SK-N-SH (cell line): ENCODE measurements around the gene UBE2R2.

Source experiments
- GABPA ChIP-seq: IDR thresholded peaks from 2 replicates; pipeline ENCODE4 v1.4.0; 2012; ENCODE audit warnings: low read depth, mild to moderate bottlenecking
- POLR2AphosphoS5 ChIP-seq: IDR thresholded peaks from 2 replicates; pipeline ENCODE4 v1.6.1; 2012; ENCODE audit warnings: low read depth, low read length
- RXRA ChIP-seq: IDR thresholded peaks from 2 replicates; pipeline ENCODE4 v1.4.0; 2012; ENCODE audit warnings: low read depth, mild to moderate bottlenecking, borderline replicate concordance
- SIN3A ChIP-seq: IDR thresholded peaks from 2 replicates; pipeline ENCODE4 v1.6.1; 2012; ENCODE audit warnings: low read depth, mild to moderate bottlenecking, low read length, moderate library complexity, borderline replicate concordance
- TEAD4 ChIP-seq: IDR thresholded peaks from 2 replicates; pipeline ENCODE4 v1.4.0; 2012; ENCODE audit warnings: mild to moderate bottlenecking, borderline replicate concordance; ENCODE audit not compliant: insufficient read depth
- YY1 ChIP-seq: IDR thresholded peaks from 2 replicates; pipeline ENCODE4 v1.4.0; 2012; ENCODE audit warnings: low read depth, mild to moderate bottlenecking
- TF ChIP-seq, protein P1 (sequence below): IDR thresholded peaks from 2 replicates; pipeline ENCODE4 v1.4.0; 2012; ENCODE audit warnings: low read depth

DNA sequence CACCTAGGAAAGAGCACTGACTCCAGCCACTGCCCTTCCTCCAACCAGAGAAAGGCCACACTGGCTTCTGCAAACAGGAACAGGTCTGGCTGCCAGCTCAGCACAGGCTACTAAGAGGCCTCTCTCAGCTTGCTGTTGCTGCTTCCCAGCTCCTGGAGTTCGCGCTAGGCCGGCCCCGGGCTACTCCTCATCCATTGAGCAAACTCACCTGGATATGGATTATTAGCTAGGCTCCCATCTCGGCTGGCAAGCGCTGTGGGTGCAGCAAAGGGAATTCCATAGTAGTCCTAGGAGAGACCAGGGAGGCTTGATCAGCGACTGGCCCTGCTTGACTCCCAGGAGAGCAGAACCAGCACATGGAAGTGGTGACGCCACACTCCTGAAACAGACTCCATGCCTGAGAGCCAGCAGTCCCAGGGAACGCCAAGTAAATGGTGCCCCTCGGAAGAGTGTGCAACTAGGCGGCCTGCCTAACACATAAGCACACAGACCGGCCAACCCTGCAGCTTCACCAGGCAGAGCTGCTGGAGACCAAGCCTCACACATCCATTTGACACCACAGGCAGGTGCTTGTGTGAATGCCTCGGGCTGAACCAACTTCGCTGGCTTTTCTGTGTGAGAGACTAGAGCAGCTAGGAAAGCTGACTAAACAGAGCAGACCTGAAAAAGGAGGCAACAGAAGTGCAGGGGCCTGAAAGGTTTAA lies 107.2 kb downstream of the UBE2R2 start:
- TF ChIP-seq YY1 (no peak), TEAD4 (no peak), RXRA (no peak), GABPA (no peak), SIN3A (no peak), POLR2AphosphoS5 (no peak)
- TF ChIP-seq, protein P1, sequence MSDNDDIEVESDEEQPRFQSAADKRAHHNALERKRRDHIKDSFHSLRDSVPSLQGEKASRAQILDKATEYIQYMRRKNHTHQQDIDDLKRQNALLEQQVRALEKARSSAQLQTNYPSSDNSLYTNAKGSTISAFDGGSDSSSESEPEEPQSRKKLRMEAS = no peak
